ENCODE measurements around the gene CHCHD6.

- no peak for TF ChIP-seq CTCF (conservative IDR thresholded peaks at IDR 0.05; ENCODE audit: low read depth, low read length)
- TF ChIP-seq EZH2 (IDR thresholded peaks at IDR 0.05; ENCODE audit: low read length, unreplicated experiment): no peak
These were observed 46.1 kb downstream of the CHCHD6 start for GRCh38 chr3:126749931-126750755.

All from PC-3 (cell line).